ENCODE measurements around the gene DEFB116. TPM values are rescaled to one million over a fixed set of nuclear protein-coding genes. Genes with fewer than 3 reads are reported as not detected.

The DEFB116 gene
- not detected in 2 replicates for total RNA-seq

GRCh38 chr20:31308535-31309162, at the start of gene DEFB116:
TSS of gene DEFB116 (minus strand) at chr20:31308585. CDS start at chr20:31308585, 0 bp downstream.

GRCh38 chr20:31257364-31257763, 51.0 kb downstream of the DEFB116 start, which contains the start of gene DEFB115:
TSS of gene DEFB115 (plus strand) at chr20:31257664. CDS start at chr20:31257664, 0 bp downstream.

Other genes with a start within 250 kb of the DEFB116 start
- not detected in 2 replicates for gene DEFB115, start 50.9 kb downstream of the DEFB116 start, total RNA-seq
- not detected in 2 replicates for gene DEFB118, start 60.0 kb upstream of the DEFB116 start, total RNA-seq
- gene DEFB119, start 82.0 kb upstream of the DEFB116 start, total RNA-seq = not detected in 2 replicates
- not detected in 2 replicates for gene DEFB121, start 97.6 kb upstream of the DEFB116 start, total RNA-seq
- gene DEFB123, start 132.0 kb upstream of the DEFB116 start, total RNA-seq = not detected in 2 replicates
- gene DEFB124, start 166.5 kb upstream of the DEFB116 start, total RNA-seq = not detected in 2 replicates
- gene REM1, start 166.7 kb upstream of the DEFB116 start, total RNA-seq = 2.8 and 3.4 TPM in 2 replicates
- gene HM13, start 205.9 kb upstream of the DEFB116 start, total RNA-seq = 104 and 139 TPM in 2 replicates